HCT116 (cell line): Measurements from ENCODE around the gene THADA. TPM values are rescaled to one million over a fixed set of nuclear protein-coding genes. Genes with fewer than 3 reads are reported as not detected.

Experiments used
- ATAC-seq: fragments of 200-7000 bp; cut with Tn5 transposase; 2 replicates; pipeline ENCODE4 v1.9.1; 2020; ENCODE audit warnings: mild to moderate bottlenecking, moderate library complexity
- BruUV-seq: library from RNA; stranded (reverse); fragments of 400-500 nt; replicated peaks from 2 replicates; lab custom pipeline; 2021; lab: Mats Ljungman, UMichigan
- CTCF ChIA-PET: fragments of 300-600 bp; sonication (Branson Sonifier 250); formaldehyde crosslinking; loops from one replicate; lab custom pipeline; 2021; ENCODE audit warnings: antibody characterized with exemption; lab: Charles Lee
- POLR2A ChIA-PET: fragments of 300-600, 350-600 bp; sonication (Branson Sonifier 250); formaldehyde crosslinking; loops from one replicate; lab custom pipeline; 2021; ENCODE audit warnings: antibody characterized with exemption; lab: Charles Lee
- RAD21 ChIA-PET, 2 experiments: fragments of 300-600 bp; sonication (Branson Sonifier 250); formaldehyde crosslinking; loops; one replicate each; lab custom pipeline; 2023; ENCODE audit warnings: low total read pairs in 2 of 2; ENCODE audit not compliant: uncharacterized antibody in 2 of 2, unreplicated experiment in 2 of 2, low non-redundant PET in 1 of 2; lab: Charles Lee
- DNase-seq: peaks from one replicate; pipeline ENCODE4 v3.0.0-alpha.2; 2010; ENCODE audit warnings: low read depth, low spot score
- H2AFZ ChIP-seq: fragments of 200-600 bp; shearing (Covaris generic), sonication (generic); 2 replicates; pipeline ENCODE4 v1.6.1; 2017; ENCODE audit warnings: low read depth, mixed run types, mixed read lengths, antibody characterized with exemption, low read length; ENCODE audit not compliant: poor library complexity, severe bottlenecking
- H3K27ac ChIP-seq: 2 replicates; pipeline ENCODE4 v1.5.1; 2012; ENCODE audit warnings: low read depth, low read length
- H3K27me3 ChIP-seq: fragments of 200-600 bp; sonication (generic); 2 replicates; pipeline ENCODE4 v1.6.1; 2016; ENCODE audit warnings: mixed run types, low read length, mixed read lengths; ENCODE audit not compliant: insufficient read depth
- H3K36me3 ChIP-seq, 2 experiments: fragments of 200-500 bp in 1 of 2; fragments of 200-600 bp in 1 of 2; sonication (Bioruptor generic) in 1 of 2; sonication (generic) in 1 of 2; 2 replicates each; pipeline versions ENCODE4 v1.5.1 to v1.6.1; 2014 to 2016; ENCODE audit warnings: low read length in 2 of 2, inconsistent platforms in 1 of 2, mixed read lengths in 1 of 2, mixed run types in 1 of 2; ENCODE audit not compliant: insufficient read depth in 2 of 2, control insufficient read depth in 1 of 2
- H3K4me1 ChIP-seq, 2 experiments: fragments of 200-600 bp in 1 of 2; sonication (generic) in 1 of 2; 2 replicates each; pipeline versions ENCODE4 v1.5.1 to v1.6.1; 2012 to 2017; ENCODE audit warnings: low read length in 2 of 2, inconsistent platforms in 1 of 2, mild to moderate bottlenecking in 1 of 2, mixed read lengths in 1 of 2, mixed run types in 1 of 2, moderate library complexity in 1 of 2; ENCODE audit not compliant: insufficient read depth in 2 of 2, control insufficient read depth in 1 of 2
- H3K4me2 ChIP-seq: fragments of 200-600 bp; sonication (generic); 2 replicates; pipeline ENCODE4 v1.6.1; 2017; ENCODE audit warnings: mixed run types, low read length, mixed read lengths
- H3K4me3 ChIP-seq, 2 experiments: fragments of 200-600 bp in 1 of 2; sonication (generic) in 1 of 2; replicated peaks in 1 of 2; 2 replicates each; pipeline ENCODE4 v1.5.1; 2011 to 2016; ENCODE audit warnings: low read length in 2 of 2, control low read depth in 1 of 2, low read depth in 1 of 2, mild to moderate bottlenecking in 1 of 2, mixed read lengths in 1 of 2, mixed run types in 1 of 2
- H3K79me2 ChIP-seq: fragments of 200-600 bp; sonication (generic); 2 replicates; pipeline ENCODE4 v1.6.1; 2017; ENCODE audit warnings: mild to moderate bottlenecking, mixed run types, low read length, moderate library complexity, mixed read lengths; ENCODE audit not compliant: insufficient read depth
- H3K9ac ChIP-seq: fragments of 200-600 bp; sonication (generic); 2 replicates; pipeline ENCODE4 v1.6.1; 2016; ENCODE audit warnings: low read length, mixed read lengths
- H3K9me2 ChIP-seq: fragments of 200-600 bp; sonication (generic), shearing (Covaris generic); 2 replicates; pipeline ENCODE4 v1.6.1; 2017; ENCODE audit warnings: mixed run types, mild to moderate bottlenecking, moderate library complexity; ENCODE audit not compliant: insufficient read depth
- H3K9me3 ChIP-seq, 2 experiments: fragments of 200-500 bp in 1 of 2; fragments of 200-600 bp in 1 of 2; sonication (Bioruptor generic) in 1 of 2; sonication (generic) in 1 of 2; 2 replicates each; pipeline ENCODE4 v1.6.1; 2014 to 2017; ENCODE audit warnings: low read length in 2 of 2, mixed read lengths in 2 of 2, inconsistent platforms in 1 of 2, low read depth in 1 of 2, mild to moderate bottlenecking in 1 of 2, mixed run types in 1 of 2, moderate library complexity in 1 of 2; ENCODE audit not compliant: control insufficient read depth in 1 of 2, insufficient read depth in 1 of 2
- H4K20me1 ChIP-seq: fragments of 200-600 bp; sonication (generic), shearing (Covaris generic); 2 replicates; pipeline ENCODE4 v1.6.1; 2017; ENCODE audit warnings: mixed run types, mild to moderate bottlenecking, moderate library complexity; ENCODE audit not compliant: insufficient read depth
- CBX3 ChIP-seq: IDR thresholded peaks from 2 replicates; pipeline ENCODE4 v1.6.1; 2012; ENCODE audit warnings: low read depth
- CEBPB ChIP-seq: IDR thresholded peaks from 2 replicates; pipeline ENCODE4 v1.6.1; 2012; ENCODE audit warnings: low read depth
- CTCF ChIP-seq, 3 experiments: fragments of 200-600 bp in 1 of 3; sonication (generic) in 1 of 3; IDR thresholded peaks in 2 of 3; conservative IDR thresholded peaks in 1 of 3; 2 replicates each; pipeline ENCODE4 v1.5.1; 2012 to 2017; ENCODE audit warnings: low read depth in 2 of 3, low read length in 2 of 3, antibody characterized with exemption in 1 of 3, borderline replicate concordance in 1 of 3, control low read depth in 1 of 3, mild to moderate bottlenecking in 1 of 3, mixed read lengths in 1 of 3, mixed run types in 1 of 3, moderate library complexity in 1 of 3; ENCODE audit not compliant: insufficient read depth in 1 of 3
- EGR1 ChIP-seq: IDR thresholded peaks from 2 replicates; pipeline ENCODE4 v1.6.1; 2012; ENCODE audit warnings: low read depth
- ELF1 ChIP-seq: IDR thresholded peaks from 2 replicates; pipeline ENCODE4 v1.6.1; 2012; ENCODE audit warnings: low read depth, borderline replicate concordance
- EZH2 ChIP-seq: fragments of 200-600 bp; sonication (generic); IDR thresholded peaks from 2 replicates; pipeline ENCODE4 v1.6.1; 2017; ENCODE audit warnings: antibody characterized with exemption, mixed run types
- EZH2phosphoT487 ChIP-seq: fragments of 200-600 bp; IDR thresholded peaks from 2 replicates; pipeline ENCODE4 v1.6.1; 2018; ENCODE audit warnings: antibody characterized with exemption, borderline replicate concordance
- FOSL1 ChIP-seq: IDR thresholded peaks from 2 replicates; pipeline ENCODE4 v1.6.1; 2012; ENCODE audit warnings: low read depth
- POLR2A ChIP-seq: IDR thresholded peaks from 2 replicates; pipeline ENCODE4 v1.7.0; 2011; ENCODE audit warnings: borderline replicate concordance; ENCODE audit not compliant: insufficient read depth, insufficient read length; ENCODE audit errors: extremely low read depth
- POLR2AphosphoS5 ChIP-seq: IDR thresholded peaks from 2 replicates; pipeline ENCODE4 v1.6.1; 2011; ENCODE audit warnings: mild to moderate bottlenecking, low read depth, low read length, moderate library complexity
- RAD21 ChIP-seq: IDR thresholded peaks from 2 replicates; pipeline ENCODE4 v1.6.1; 2012; ENCODE audit warnings: low read depth, mild to moderate bottlenecking
- REST ChIP-seq: IDR thresholded peaks from 2 replicates; pipeline ENCODE4 v1.6.1; 2012; ENCODE audit warnings: low read depth
- SIN3A ChIP-seq: IDR thresholded peaks from 2 replicates; pipeline ENCODE4 v1.6.1; 2012; ENCODE audit warnings: low read depth
- SP1 ChIP-seq: IDR thresholded peaks from 2 replicates; pipeline ENCODE4 v1.6.1; 2012; ENCODE audit warnings: low read depth
- SRF ChIP-seq: IDR thresholded peaks from 2 replicates; pipeline ENCODE4 v1.6.1; 2012; ENCODE audit warnings: low read depth
- ZFX ChIP-seq: fragments of 450-650 bp; IDR thresholded peaks from 2 replicates; pipeline ENCODE4 v1.6.1; 2017
- ZNF274 ChIP-seq: fragments of 200-500 bp; sonication (Bioruptor generic); IDR thresholded peaks from 2 replicates; pipeline ENCODE4 v1.6.1; 2014; ENCODE audit warnings: mild to moderate bottlenecking, low read depth, low read length, inconsistent platforms
- intact Hi-C: fragments of 100-400 bp; cut with micrococcal nuclease; formaldehyde crosslinking; loops from 2 replicates; pipeline ENCODE4 v1.10.0; 2022
- total RNA-seq: library from RNA; stranded (reverse); gene quantifications from one replicate; pipeline ENCODE4 v1.2.1, GENCODE V29; 2021; ENCODE audit not compliant: unreplicated experiment
- TF ChIP-seq, protein P1 (sequence below): IDR thresholded peaks from 2 replicates; pipeline ENCODE4 v1.6.1; 2012

THADA gene
- total RNA-seq, 1 experiment from 2014 or later: 30.7 TPM

- Histone ChIP-seq H3K4me1 (peaks cover 13 to 18% of the 10 kb centered on the region in 2 experiments), H4K20me1 (no peaks in the 10 kb centered on the region), H3K9ac (no peak overlapping the region), H3K79me2 (no peaks in the 10 kb centered on the region), H3K4me3 (no peak overlapping the region), H3K27ac (no peak overlapping the region), H3K4me2 (no peak overlapping the region), H2AFZ (no peak overlapping the region), H3K27me3 (no peaks in the 10 kb centered on the region), H3K9me2 (no peaks in the 10 kb centered on the region), H3K9me3 (no peaks in the 10 kb centered on the region), H3K36me3 (no peaks in the 10 kb centered on the region)
- RAD21 ChIA-PET: no interaction called here
- intact Hi-C loops: no loop called here
- TF ChIP-seq RAD21: no peak
- no peak for TF ChIP-seq ZFX
- no peak for TF ChIP-seq FOSL1
- TF ChIP-seq REST: no peak
- TF ChIP-seq EGR1: no peak
- TF ChIP-seq EZH2phosphoT487: no peak
- no peak for TF ChIP-seq SIN3A
- no peak for TF ChIP-seq EZH2
- no peak for TF ChIP-seq SRF
- no peak for TF ChIP-seq CEBPB
- TF ChIP-seq, protein P1, sequence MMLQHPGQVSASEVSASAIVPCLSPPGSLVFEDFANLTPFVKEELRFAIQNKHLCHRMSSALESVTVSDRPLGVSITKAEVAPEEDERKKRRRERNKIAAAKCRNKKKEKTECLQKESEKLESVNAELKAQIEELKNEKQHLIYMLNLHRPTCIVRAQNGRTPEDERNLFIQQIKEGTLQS: no peak
- no peak for TF ChIP-seq ZNF274
- no peak for TF ChIP-seq CTCF (IDR thresholded peaks at IDR 0.05 in 2 of 3, conservative IDR thresholded peaks at IDR 0.05 in 1 of 3; ENCODE audit: borderline replicate concordance in 1 of 3, insufficient read depth in 1 of 3, low read depth in 2 of 3, low read length in 2 of 3)
- no peak for TF ChIP-seq SP1
- no peak for TF ChIP-seq POLR2AphosphoS5
- TF ChIP-seq CBX3: no peak
- TF ChIP-seq ELF1: no peak
- no peak for TF ChIP-seq POLR2A
- CTCF ChIA-PET: no interaction called here
- POLR2A ChIA-PET: no interaction called here
- BruUV-seq: no TSS peak
- DNase-seq (no peak), ATAC-seq (no peak)
Measured at GRCh38 chr2:43344868-43345373, 250.9 kb downstream of the THADA start.
